Measurements from ENCODE around the gene SEMA3F.

The SEMA3F gene

DNA sequence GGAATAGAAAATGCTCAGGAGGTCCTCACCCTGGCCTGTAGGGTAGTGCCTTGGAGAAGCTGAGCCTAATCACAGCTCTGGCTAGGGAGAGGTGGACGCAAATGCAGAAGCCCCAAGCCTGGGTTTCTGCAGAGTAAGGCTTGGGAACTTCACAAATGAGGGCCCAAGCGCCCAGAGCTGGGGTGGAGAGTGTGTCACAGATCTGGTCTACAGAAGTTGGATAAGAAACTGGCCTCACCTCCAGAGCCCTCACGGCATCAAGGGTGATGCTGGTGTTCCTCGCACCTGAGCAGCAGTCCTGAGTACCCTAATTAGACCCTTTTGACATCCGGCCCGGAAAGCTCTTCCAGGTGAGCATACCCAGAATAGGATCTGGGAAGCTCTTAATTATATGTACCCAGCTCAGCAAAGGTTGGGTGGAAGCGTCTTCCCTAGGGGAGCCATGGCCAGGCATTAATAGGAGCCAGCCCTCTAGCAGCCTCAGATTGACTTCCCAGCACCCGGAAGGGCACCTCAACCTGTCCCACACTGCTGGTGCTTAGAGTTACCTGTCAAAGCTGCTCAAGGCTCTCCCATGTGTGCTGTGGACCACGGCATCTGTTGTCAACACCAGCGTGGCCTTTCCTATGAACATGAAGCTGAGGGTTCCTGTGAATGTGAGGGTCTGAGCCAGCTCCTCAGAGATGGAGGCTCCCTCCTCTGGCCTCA lies 34.6 kb upstream of the SEMA3F start:
- TF ChIP-seq CTCF (IDR thresholded peaks at IDR 0.05; ENCODE audit: low read depth, low read length): no peak
- H3K4me3 ChIP-seq (replicated peaks in 1 of 2; ENCODE audit: low read depth in 2 of 2, low read length in 2 of 2): no peak overlapping the region
- DNase-seq (ENCODE audit: low read depth in 2 of 2): no peak

GRCh38 chr3:50121072-50122032 lies 33.8 kb upstream of the SEMA3F start:
- TF ChIP-seq CTCF (IDR thresholded peaks at IDR 0.05; ENCODE audit: low read depth, low read length): peak; percentile 71
- DNase-seq (ENCODE audit: low read depth in 2 of 2): peak; percentile 85 to 89
- no peak overlapping the region for H3K4me3 ChIP-seq (replicated peaks in 1 of 2; ENCODE audit: low read depth in 2 of 2, low read length in 2 of 2)

DNA sequence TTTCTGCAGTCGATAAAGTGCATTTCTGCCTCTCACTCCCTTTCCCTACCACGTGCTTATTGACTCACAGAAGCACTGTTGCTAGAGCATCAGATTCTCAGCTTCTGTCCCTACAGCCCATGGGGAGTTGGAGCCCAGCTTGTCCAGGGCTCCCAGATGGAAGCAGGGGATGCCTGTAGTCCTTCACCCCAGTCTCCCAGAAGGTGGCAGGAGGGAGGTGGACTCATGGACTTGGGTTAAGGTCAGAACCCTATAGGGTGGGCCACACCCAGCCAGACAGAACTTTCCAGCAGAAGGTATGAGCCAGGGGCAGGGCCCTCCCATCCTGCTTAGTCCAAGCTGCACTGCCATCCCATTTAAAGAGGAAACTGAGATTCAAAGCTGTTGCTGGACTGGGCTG lies 33.1 kb upstream of the SEMA3F start:
- no peak overlapping the region for H3K4me3 ChIP-seq (replicated peaks in 1 of 2; ENCODE audit: low read depth in 2 of 2, low read length in 2 of 2)
- peak in 1 of 2 donors; percentile 23 for DNase-seq (ENCODE audit: low read depth in 2 of 2)
- TF ChIP-seq CTCF (IDR thresholded peaks at IDR 0.05; ENCODE audit: low read depth, low read length): peak; percentile 10

DNA sequence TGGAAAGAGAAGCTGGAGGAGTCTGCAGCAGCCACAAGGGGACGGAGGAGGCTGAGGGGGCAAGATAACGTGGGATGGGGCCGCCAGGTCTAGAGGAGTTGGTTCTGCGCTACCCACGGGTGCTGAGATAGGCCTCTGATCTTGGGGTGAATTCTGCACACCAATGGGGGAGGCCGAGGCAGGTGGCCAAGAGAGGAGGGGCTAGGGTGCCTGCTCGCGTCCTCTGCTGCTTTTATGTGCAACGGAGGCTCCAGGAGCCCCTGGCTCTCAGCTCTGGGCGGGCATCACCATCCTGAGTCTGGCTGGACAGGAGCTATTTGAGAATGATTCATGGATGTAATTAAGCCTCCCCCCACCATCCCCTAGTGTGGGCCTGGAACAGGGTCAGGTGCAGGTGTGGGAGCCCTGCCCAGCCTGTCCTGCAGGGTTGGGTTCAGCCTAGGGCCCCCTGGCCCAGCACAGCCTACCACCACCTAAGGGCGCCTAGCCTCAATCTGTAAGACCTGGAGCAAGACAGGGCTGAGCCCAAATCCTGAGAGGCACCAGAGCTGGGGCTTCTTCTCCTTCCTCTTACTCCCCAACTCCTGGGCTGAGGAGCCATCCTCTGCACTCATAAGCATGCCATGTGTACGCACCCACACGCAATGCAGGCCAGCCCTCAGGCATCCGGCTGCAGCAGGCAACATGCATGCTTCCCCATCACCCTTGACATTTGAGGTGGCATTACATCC lies 32.3 kb upstream of the SEMA3F start:
- no peak for DNase-seq (ENCODE audit: low read depth in 2 of 2)
- no peak for TF ChIP-seq CTCF (IDR thresholded peaks at IDR 0.05; ENCODE audit: low read depth, low read length)
- no peak overlapping the region for H3K4me3 ChIP-seq (replicated peaks in 1 of 2; ENCODE audit: low read depth in 2 of 2, low read length in 2 of 2)

DNA sequence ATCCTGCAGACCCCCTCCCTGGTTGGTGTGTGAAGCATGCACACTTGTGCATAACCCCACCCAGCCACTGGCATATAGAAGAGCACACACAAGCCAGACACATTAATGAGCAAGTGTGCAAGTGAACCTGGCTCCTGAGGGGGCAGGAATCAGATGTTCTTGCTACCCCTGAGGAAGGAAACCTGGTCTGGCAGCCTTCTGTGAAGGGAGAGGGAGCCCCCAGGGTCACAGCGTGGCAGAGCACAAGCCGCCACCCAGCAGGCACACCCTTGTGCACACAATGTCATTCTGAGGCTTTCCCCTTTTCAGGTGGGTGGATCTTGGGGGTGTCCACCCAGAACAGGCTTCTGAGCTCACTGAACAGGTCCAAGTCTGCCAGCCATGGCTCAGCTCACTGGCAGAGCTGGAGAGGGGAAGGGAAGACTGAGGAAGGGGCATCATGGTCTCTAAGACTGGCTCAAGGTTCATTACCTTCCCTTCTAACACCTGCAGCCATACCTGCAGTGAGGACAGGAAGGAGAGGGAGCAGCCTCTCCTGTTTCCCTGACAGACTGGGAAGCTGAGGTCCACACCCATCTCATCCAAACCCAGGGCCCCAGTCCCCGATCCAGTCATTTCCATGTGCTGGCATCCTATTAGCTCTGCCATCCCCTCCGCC lies 31.6 kb upstream of the SEMA3F start:
- no peak overlapping the region for H3K4me3 ChIP-seq (replicated peaks in 1 of 2; ENCODE audit: low read depth in 2 of 2, low read length in 2 of 2)
- no peak for TF ChIP-seq CTCF (IDR thresholded peaks at IDR 0.05; ENCODE audit: low read depth, low read length)
- DNase-seq (ENCODE audit: low read depth in 2 of 2): no peak
